Right lobe of liver (tissue), 4 donors: ENCODE data around the gene GPBP1.

ENCODE experiments used
- POLR2A ChIP-seq: fragments of 450-650 bp; IDR thresholded peaks from one replicate; pipeline ENCODE4 v1.6.1; 2017; ENCODE audit warnings: antibody characterized with exemption, mild to moderate bottlenecking
- TF ChIP-seq, protein P1 (sequence below), 4 donors: fragments of 200-600 bp in 3 of 4; fragments of 450-650 bp in 1 of 4; IDR thresholded peaks; one replicate each; pipeline versions ENCODE4 v1.5.1 to v1.8.0; 2016 to 2022; ENCODE audit warnings: antibody characterized with exemption in 4 of 4, mild to moderate bottlenecking in 2 of 4
- donor health status: DM: no; HTN: no; CAD: no.
- donor health status: DM: no; HTN: no; CAD: no.
- donor health status: DM: no; HTN: yes; CAD: no.

DNA sequence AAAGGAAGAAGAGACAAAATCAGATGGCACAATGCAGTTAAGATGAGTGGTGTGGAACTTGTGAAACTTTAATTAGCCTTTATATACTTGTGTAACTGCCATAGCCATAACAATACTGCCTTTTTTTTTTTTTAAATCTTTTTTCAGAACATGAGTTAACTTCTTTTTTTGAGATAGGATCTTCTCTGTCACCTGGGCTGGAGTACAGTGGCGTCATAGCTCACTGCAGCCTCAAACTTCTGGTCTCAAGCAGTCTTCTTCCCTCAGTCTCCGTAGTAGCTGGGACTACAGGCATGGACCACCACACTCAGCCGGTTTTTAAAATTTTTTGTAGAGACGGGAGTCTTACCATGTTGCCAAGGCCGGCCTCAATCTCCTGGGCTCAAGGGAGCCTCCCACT is 37.2 kb downstream of the GPBP1 start:
- TF ChIP-seq, protein P1, sequence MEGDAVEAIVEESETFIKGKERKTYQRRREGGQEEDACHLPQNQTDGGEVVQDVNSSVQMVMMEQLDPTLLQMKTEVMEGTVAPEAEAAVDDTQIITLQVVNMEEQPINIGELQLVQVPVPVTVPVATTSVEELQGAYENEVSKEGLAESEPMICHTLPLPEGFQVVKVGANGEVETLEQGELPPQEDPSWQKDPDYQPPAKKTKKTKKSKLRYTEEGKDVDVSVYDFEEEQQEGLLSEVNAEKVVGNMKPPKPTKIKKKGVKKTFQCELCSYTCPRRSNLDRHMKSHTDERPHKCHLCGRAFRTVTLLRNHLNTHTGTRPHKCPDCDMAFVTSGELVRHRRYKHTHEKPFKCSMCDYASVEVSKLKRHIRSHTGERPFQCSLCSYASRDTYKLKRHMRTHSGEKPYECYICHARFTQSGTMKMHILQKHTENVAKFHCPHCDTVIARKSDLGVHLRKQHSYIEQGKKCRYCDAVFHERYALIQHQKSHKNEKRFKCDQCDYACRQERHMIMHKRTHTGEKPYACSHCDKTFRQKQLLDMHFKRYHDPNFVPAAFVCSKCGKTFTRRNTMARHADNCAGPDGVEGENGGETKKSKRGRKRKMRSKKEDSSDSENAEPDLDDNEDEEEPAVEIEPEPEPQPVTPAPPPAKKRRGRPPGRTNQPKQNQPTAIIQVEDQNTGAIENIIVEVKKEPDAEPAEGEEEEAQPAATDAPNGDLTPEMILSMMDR (IDR thresholded peaks at IDR 0.05): no peak
- no peak for TF ChIP-seq POLR2A
